SU-DHL-6 (cell line): ENCODE measurements around the gene UBR4.

ENCODE experiments used
- H2AFZ ChIP-seq: fragments of 200-600 bp; sonication (generic); 2 replicates; pipeline ENCODE4 v1.6.1; 2014; ENCODE audit warnings: low read depth, mild to moderate bottlenecking, moderate library complexity, mixed read lengths, antibody characterized with exemption, low read length; ENCODE audit not compliant: severe bottlenecking
- H3F3A ChIP-seq: fragments of 200-600 bp; shearing (Covaris generic); 2 replicates; pipeline ENCODE4 v1.6.0; 2016; ENCODE audit warnings: antibody characterized with exemption, mild to moderate bottlenecking; ENCODE audit not compliant: insufficient read depth
- H3K27ac ChIP-seq: fragments of 200-600 bp; sonication (generic); 2 replicates; pipeline ENCODE4 v1.5.1; 2016; ENCODE audit warnings: low read depth, mild to moderate bottlenecking, low read length, moderate library complexity, mixed read lengths
- H3K27me3 ChIP-seq: fragments of 200-600 bp; sonication (generic), shearing (Covaris generic); 2 replicates; pipeline ENCODE4 v1.6.0; 2014; ENCODE audit warnings: mild to moderate bottlenecking, low read length
- H3K36me3 ChIP-seq: fragments of 200-600 bp; sonication (generic); 2 replicates; pipeline ENCODE4 v1.6.1; 2014; ENCODE audit warnings: mild to moderate bottlenecking, low read length, mixed read lengths
- H3K4me2 ChIP-seq: fragments of 300-600, 200-600 bp; shearing (Covaris generic), sonication (generic); 2 replicates; pipeline ENCODE4 v1.6.0; 2014; ENCODE audit warnings: low read length, low read depth, mild to moderate bottlenecking; ENCODE audit not compliant: poor library complexity, severe bottlenecking
- H3K4me3 ChIP-seq: fragments of 200-600 bp; sonication (generic); 2 replicates; pipeline ENCODE4 v1.5.1; 2014; ENCODE audit warnings: antibody characterized with exemption, low read length, mild to moderate bottlenecking, mixed read lengths; ENCODE audit not compliant: insufficient read depth, poor library complexity, severe bottlenecking
- H3K79me2 ChIP-seq: fragments of 200-600 bp; sonication (generic); 2 replicates; pipeline ENCODE4 v1.6.1; 2014; ENCODE audit warnings: mild to moderate bottlenecking, low read length, moderate library complexity; ENCODE audit not compliant: insufficient read depth
- H3K9ac ChIP-seq: fragments of 200-600 bp; sonication (generic); 2 replicates; pipeline ENCODE4 v1.7.0; 2014; ENCODE audit warnings: mild to moderate bottlenecking, low read length
- H3K9me2 ChIP-seq: fragments of 200-600 bp; sonication (generic); replicated peaks from 2 replicates; pipeline ENCODE4 v1.6.1; 2014; ENCODE audit warnings: low read length; ENCODE audit not compliant: insufficient read depth
- H3K9me3 ChIP-seq: fragments of 200-600 bp; sonication (generic); 2 replicates; pipeline ENCODE4 v1.6.1; 2014; ENCODE audit warnings: low read length, mixed read lengths; ENCODE audit not compliant: insufficient read depth
- H4K20me1 ChIP-seq: fragments of 200-600 bp; sonication (generic); 2 replicates; pipeline ENCODE4 v1.6.1; 2014; ENCODE audit warnings: low read depth, mild to moderate bottlenecking, antibody characterized with exemption, low read length, moderate library complexity, mixed read lengths
- EZH2phosphoT487 ChIP-seq: fragments of 200-600 bp; sonication (generic), shearing (Covaris generic); conservative IDR thresholded peaks from 2 replicates; pipeline ENCODE4 v1.6.1; 2018; ENCODE audit warnings: mild to moderate bottlenecking, antibody characterized with exemption, low read length, moderate library complexity, mixed read lengths
- TF ChIP-seq, protein P1 (sequence below): fragments of 200-600 bp; sonication (generic); IDR thresholded peaks from one replicate; pipeline ENCODE4 v1.5.1; 2017; ENCODE audit warnings: antibody characterized with exemption, mild to moderate bottlenecking, low read length, moderate library complexity; ENCODE audit not compliant: insufficient read depth, poor library complexity, severe bottlenecking

The UBR4 gene

DNA sequence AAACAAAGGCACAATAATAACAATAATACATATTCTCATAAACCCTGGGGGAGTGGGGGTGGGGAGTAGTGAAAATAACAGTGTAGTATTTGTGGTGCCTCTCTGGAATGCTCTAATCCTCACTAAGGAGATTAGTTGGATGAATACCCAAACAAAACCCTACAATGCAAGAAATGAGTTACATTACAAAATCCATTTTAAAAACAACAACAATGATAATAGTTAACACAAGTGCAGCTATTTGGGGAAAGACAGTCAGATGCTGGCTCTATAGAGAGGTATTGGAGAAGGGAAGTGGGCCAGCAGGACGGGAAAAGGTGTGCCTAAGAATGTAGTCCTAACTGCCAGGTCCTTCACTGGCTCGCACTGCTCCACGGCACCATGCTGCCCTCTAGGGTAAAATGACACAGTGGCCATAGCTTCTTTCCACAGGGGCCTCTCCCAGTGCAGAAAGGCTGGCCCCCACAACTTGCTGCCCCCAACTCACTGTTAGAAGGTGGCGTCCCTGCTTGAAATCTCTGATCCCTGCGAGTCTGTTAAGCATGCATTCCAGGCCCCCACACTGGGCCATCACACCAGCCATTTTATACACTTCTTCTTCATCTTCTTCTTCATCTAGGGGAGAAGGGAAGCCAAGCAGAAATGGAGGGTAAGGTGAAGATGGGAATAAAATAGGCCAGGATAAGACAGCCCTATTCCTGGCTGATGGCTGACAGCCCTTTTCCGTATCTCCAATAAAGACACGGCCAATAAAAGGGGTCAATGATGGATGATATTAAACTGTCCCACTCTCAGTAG, 113.8 kb downstream of the UBR4 start:
- Histone ChIP-seq H3K9ac (no peak overlapping the region), H3K9me3 (no peaks in the 10 kb centered on the region), H3K4me3 (no peak overlapping the region), H3K9me2 (no peaks in the 10 kb centered on the region), H3K27ac (no peak overlapping the region), H3K4me2 (no peak overlapping the region), H2AFZ (no peak overlapping the region), H3K27me3 (no peaks in the 10 kb centered on the region), H3K79me2 (no peaks in the 10 kb centered on the region), H4K20me1 (no peaks in the 10 kb centered on the region), H3K36me3 (peaks cover 34% of the 10 kb centered on the region), H3F3A (no peaks in the 10 kb centered on the region)
- TF ChIP-seq, protein P1, sequence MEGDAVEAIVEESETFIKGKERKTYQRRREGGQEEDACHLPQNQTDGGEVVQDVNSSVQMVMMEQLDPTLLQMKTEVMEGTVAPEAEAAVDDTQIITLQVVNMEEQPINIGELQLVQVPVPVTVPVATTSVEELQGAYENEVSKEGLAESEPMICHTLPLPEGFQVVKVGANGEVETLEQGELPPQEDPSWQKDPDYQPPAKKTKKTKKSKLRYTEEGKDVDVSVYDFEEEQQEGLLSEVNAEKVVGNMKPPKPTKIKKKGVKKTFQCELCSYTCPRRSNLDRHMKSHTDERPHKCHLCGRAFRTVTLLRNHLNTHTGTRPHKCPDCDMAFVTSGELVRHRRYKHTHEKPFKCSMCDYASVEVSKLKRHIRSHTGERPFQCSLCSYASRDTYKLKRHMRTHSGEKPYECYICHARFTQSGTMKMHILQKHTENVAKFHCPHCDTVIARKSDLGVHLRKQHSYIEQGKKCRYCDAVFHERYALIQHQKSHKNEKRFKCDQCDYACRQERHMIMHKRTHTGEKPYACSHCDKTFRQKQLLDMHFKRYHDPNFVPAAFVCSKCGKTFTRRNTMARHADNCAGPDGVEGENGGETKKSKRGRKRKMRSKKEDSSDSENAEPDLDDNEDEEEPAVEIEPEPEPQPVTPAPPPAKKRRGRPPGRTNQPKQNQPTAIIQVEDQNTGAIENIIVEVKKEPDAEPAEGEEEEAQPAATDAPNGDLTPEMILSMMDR: no peak
- TF ChIP-seq EZH2phosphoT487: no peak

DNA sequence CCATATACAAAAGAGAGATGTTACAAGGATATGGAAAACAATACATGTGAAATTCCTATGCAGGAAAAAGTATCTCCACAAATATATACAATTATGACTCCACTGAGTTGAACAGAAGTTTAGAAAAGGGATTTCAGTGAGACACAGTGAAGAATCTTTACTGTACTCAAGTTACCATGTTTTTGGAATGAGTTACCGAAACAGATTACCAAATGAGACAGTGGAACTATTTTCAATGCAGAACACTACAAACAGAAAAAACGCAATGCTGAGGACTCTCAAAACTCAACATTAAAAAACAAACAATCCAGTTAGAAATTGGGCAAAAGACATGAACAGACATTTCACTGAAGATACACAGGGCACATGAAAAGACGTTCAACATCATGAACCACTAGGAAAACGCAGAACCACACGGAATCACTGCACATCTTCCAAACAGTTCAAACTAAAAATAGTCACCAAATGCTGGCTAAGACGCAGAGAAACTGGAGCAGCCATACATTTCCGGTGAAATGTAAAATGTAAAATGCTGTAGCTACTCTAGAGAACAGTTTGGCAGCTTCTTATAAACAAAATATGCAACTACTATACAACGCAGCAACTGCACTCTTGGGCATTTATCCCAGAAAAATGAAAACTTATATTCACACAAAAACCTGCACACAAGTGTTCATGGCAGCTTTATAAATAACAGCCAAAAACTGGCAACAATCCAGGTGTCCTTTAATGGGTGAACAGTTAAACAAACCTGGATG, 118.7 kb downstream of the UBR4 start:
- H3K9me3 ChIP-seq: no peaks in the 10 kb centered on the region

DNA sequence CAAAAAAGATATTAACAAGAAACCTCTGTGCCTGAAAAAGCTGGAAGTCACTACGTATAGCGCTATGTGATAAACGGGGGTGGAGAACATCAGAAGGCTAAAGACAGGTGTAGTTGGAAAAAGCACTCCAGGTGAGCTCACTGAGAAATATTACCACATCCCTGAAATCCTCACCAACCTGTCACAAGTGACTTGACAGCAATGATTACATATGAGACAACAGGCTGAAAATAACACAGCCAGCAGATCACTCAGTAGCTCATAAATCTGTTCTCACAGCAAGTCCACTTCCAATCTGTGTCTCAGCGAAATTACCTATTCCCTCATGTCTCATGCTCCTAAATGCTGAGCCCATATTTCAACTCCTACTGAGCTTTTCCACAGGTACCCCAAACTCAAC, 120.5 kb downstream of the UBR4 start:
- no peak overlapping the region for H3K9ac ChIP-seq
- H3K9me2 ChIP-seq: no peaks in the 10 kb centered on the region
- H3K36me3 ChIP-seq: peaks cover 18% of the 10 kb centered on the region; the same call in 1 of the 2 replicates
- H3F3A ChIP-seq: no peaks in the 10 kb centered on the region
- H3K4me3 ChIP-seq: no peak overlapping the region
- no peak overlapping the region for H2AFZ ChIP-seq
- H3K79me2 ChIP-seq: no peaks in the 10 kb centered on the region
- H3K27ac ChIP-seq: no peak overlapping the region
- no peaks in the 10 kb centered on the region for H3K9me3 ChIP-seq
- no peak overlapping the region for H3K4me2 ChIP-seq
- H4K20me1 ChIP-seq: no peaks in the 10 kb centered on the region
- no peaks in the 10 kb centered on the region for H3K27me3 ChIP-seq
- TF ChIP-seq EZH2phosphoT487: no peak
- TF ChIP-seq, protein P1: no peak

More for the DNA sequence above, 118.7 kb downstream of the UBR4 start:
- Histone ChIP-seq H3K4me2 (no peak overlapping the region), H4K20me1 (no peaks in the 10 kb centered on the region), H3K4me3 (no peak overlapping the region), H3F3A (no peaks in the 10 kb centered on the region), H3K79me2 (no peaks in the 10 kb centered on the region), H3K9me2 (no peaks in the 10 kb centered on the region), H2AFZ (no peak overlapping the region), H3K36me3 (peaks cover 24% of the 10 kb centered on the region; the same call in 1 of the 2 replicates), H3K27me3 (no peaks in the 10 kb centered on the region), H3K9ac (no peak overlapping the region), H3K27ac (no peak overlapping the region)
- TF ChIP-seq EZH2phosphoT487: no peak
- TF ChIP-seq, protein P1: no peak
